GM19455 (cell line): ENCODE results near the gene TSSK2.
A peak's percentile ranks its signal among the peaks of the same experiment; 100 is the strongest.

Experiments
- ATAC-seq: cut with Tn5 transposase; IDR thresholded peaks from one replicate; pipeline ENCODE4 v1.9.1; 2021; ENCODE audit not compliant: unreplicated experiment

The TSSK2 gene

GRCh38 chr22:19122752-19123492 lies 8.2 kb upstream of the TSSK2 start:
- ATAC-seq = peak; percentile 7

GRCh38 chr22:19123936-19124335 lies 7.2 kb upstream of the TSSK2 start:
- ATAC-seq = no peak

- no peak for ATAC-seq
These were observed 6.7 kb upstream of the TSSK2 start for GRCh38 chr22:19124377-19124776.

GRCh38 chr22:19125011-19125410 lies 6.1 kb upstream of the TSSK2 start:
- no peak for ATAC-seq

- ATAC-seq = no peak
These were observed 5.4 kb upstream of the TSSK2 start for GRCh38 chr22:19125474-19126308.

- no peak for ATAC-seq
These were observed 4.5 kb upstream of the TSSK2 start for GRCh38 chr22:19126309-19127273.

- no peak for ATAC-seq
These were observed 3.6 kb upstream of the TSSK2 start for GRCh38 chr22:19127329-19128008.

- ATAC-seq = no peak
These were observed 3.1 kb upstream of the TSSK2 start for GRCh38 chr22:19128009-19128401.

GRCh38 chr22:19128946-19129727 lies 2.0 kb upstream of the TSSK2 start:
- no peak for ATAC-seq

- ATAC-seq = no peak
These were observed 1.2 kb upstream of the TSSK2 start for GRCh38 chr22:19129871-19130270.

GRCh38 chr22:19131685-19132015 lies 542 bp downstream of the TSSK2 start:
- ATAC-seq = no peak

GRCh38 chr22:19132153-19132552 lies 1.0 kb downstream of the TSSK2 start:
- ATAC-seq = no peak

GRCh38 chr22:19132693-19133400 lies 1.7 kb downstream of the TSSK2 start:
- no peak for ATAC-seq

- ATAC-seq = no peak
These were observed 2.5 kb downstream of the TSSK2 start for GRCh38 chr22:19133561-19133960.

- ATAC-seq = no peak
These were observed 3.2 kb downstream of the TSSK2 start for GRCh38 chr22:19134176-19134831.

- ATAC-seq = no peak
These were observed 3.8 kb downstream of the TSSK2 start for GRCh38 chr22:19134874-19135273.

GRCh38 chr22:19136915-19137314 lies 5.8 kb downstream of the TSSK2 start:
- no peak for ATAC-seq

- no peak for ATAC-seq
These were observed 6.5 kb downstream of the TSSK2 start for GRCh38 chr22:19137384-19138216.
